HCT116 (cell line): Measurements from ENCODE around the gene PHF13. TPM values are rescaled to one million over a fixed set of nuclear protein-coding genes. Genes with fewer than 3 reads are reported as not detected.

Source experiments
- ATAC-seq: fragments of 200-7000 bp; cut with Tn5 transposase; 2 replicates; pipeline ENCODE4 v1.9.1; 2020; ENCODE audit warnings: mild to moderate bottlenecking, moderate library complexity
- BruUV-seq: library from RNA; stranded (reverse); fragments of 400-500 nt; replicated peaks from 2 replicates; lab custom pipeline; 2021; lab: Mats Ljungman, UMichigan
- CTCF ChIA-PET: fragments of 300-600 bp; sonication (Branson Sonifier 250); formaldehyde crosslinking; loops from one replicate; lab custom pipeline; 2021; ENCODE audit warnings: antibody characterized with exemption; lab: Charles Lee
- POLR2A ChIA-PET: fragments of 300-600, 350-600 bp; sonication (Branson Sonifier 250); formaldehyde crosslinking; loops from one replicate; lab custom pipeline; 2021; ENCODE audit warnings: antibody characterized with exemption; lab: Charles Lee
- RAD21 ChIA-PET, 2 experiments: fragments of 300-600 bp; sonication (Branson Sonifier 250); formaldehyde crosslinking; loops; one replicate each; lab custom pipeline; 2023; ENCODE audit warnings: low total read pairs in 2 of 2; ENCODE audit not compliant: uncharacterized antibody in 2 of 2, unreplicated experiment in 2 of 2, low non-redundant PET in 1 of 2; lab: Charles Lee
- DNase-seq: peaks from one replicate; pipeline ENCODE4 v3.0.0-alpha.2; 2010; ENCODE audit warnings: low read depth, low spot score
- H2AFZ ChIP-seq: fragments of 200-600 bp; shearing (Covaris generic), sonication (generic); 2 replicates; pipeline ENCODE4 v1.6.1; 2017; ENCODE audit warnings: low read depth, mixed run types, mixed read lengths, antibody characterized with exemption, low read length; ENCODE audit not compliant: poor library complexity, severe bottlenecking
- H3K27ac ChIP-seq: 2 replicates; pipeline ENCODE4 v1.5.1; 2012; ENCODE audit warnings: low read depth, low read length
- H3K27me3 ChIP-seq: fragments of 200-600 bp; sonication (generic); 2 replicates; pipeline ENCODE4 v1.6.1; 2016; ENCODE audit warnings: mixed run types, low read length, mixed read lengths; ENCODE audit not compliant: insufficient read depth
- H3K36me3 ChIP-seq, 2 experiments: fragments of 200-500 bp in 1 of 2; fragments of 200-600 bp in 1 of 2; sonication (Bioruptor generic) in 1 of 2; sonication (generic) in 1 of 2; 2 replicates each; pipeline versions ENCODE4 v1.5.1 to v1.6.1; 2014 to 2016; ENCODE audit warnings: low read length in 2 of 2, inconsistent platforms in 1 of 2, mixed read lengths in 1 of 2, mixed run types in 1 of 2; ENCODE audit not compliant: insufficient read depth in 2 of 2, control insufficient read depth in 1 of 2
- H3K4me1 ChIP-seq, 2 experiments: fragments of 200-600 bp in 1 of 2; sonication (generic) in 1 of 2; 2 replicates each; pipeline versions ENCODE4 v1.5.1 to v1.6.1; 2012 to 2017; ENCODE audit warnings: low read length in 2 of 2, inconsistent platforms in 1 of 2, mild to moderate bottlenecking in 1 of 2, mixed read lengths in 1 of 2, mixed run types in 1 of 2, moderate library complexity in 1 of 2; ENCODE audit not compliant: insufficient read depth in 2 of 2, control insufficient read depth in 1 of 2
- H3K4me2 ChIP-seq: fragments of 200-600 bp; sonication (generic); 2 replicates; pipeline ENCODE4 v1.6.1; 2017; ENCODE audit warnings: mixed run types, low read length, mixed read lengths
- H3K4me3 ChIP-seq, 2 experiments: fragments of 200-600 bp in 1 of 2; sonication (generic) in 1 of 2; replicated peaks in 1 of 2; 2 replicates each; pipeline ENCODE4 v1.5.1; 2011 to 2016; ENCODE audit warnings: low read length in 2 of 2, control low read depth in 1 of 2, low read depth in 1 of 2, mild to moderate bottlenecking in 1 of 2, mixed read lengths in 1 of 2, mixed run types in 1 of 2
- H3K79me2 ChIP-seq: fragments of 200-600 bp; sonication (generic); 2 replicates; pipeline ENCODE4 v1.6.1; 2017; ENCODE audit warnings: mild to moderate bottlenecking, mixed run types, low read length, moderate library complexity, mixed read lengths; ENCODE audit not compliant: insufficient read depth
- H3K9ac ChIP-seq: fragments of 200-600 bp; sonication (generic); 2 replicates; pipeline ENCODE4 v1.6.1; 2016; ENCODE audit warnings: low read length, mixed read lengths
- H3K9me2 ChIP-seq: fragments of 200-600 bp; sonication (generic), shearing (Covaris generic); 2 replicates; pipeline ENCODE4 v1.6.1; 2017; ENCODE audit warnings: mixed run types, mild to moderate bottlenecking, moderate library complexity; ENCODE audit not compliant: insufficient read depth
- H3K9me3 ChIP-seq, 2 experiments: fragments of 200-500 bp in 1 of 2; fragments of 200-600 bp in 1 of 2; sonication (Bioruptor generic) in 1 of 2; sonication (generic) in 1 of 2; 2 replicates each; pipeline ENCODE4 v1.6.1; 2014 to 2017; ENCODE audit warnings: low read length in 2 of 2, mixed read lengths in 2 of 2, inconsistent platforms in 1 of 2, low read depth in 1 of 2, mild to moderate bottlenecking in 1 of 2, mixed run types in 1 of 2, moderate library complexity in 1 of 2; ENCODE audit not compliant: control insufficient read depth in 1 of 2, insufficient read depth in 1 of 2
- H4K20me1 ChIP-seq: fragments of 200-600 bp; sonication (generic), shearing (Covaris generic); 2 replicates; pipeline ENCODE4 v1.6.1; 2017; ENCODE audit warnings: mixed run types, mild to moderate bottlenecking, moderate library complexity; ENCODE audit not compliant: insufficient read depth
- ATF3 ChIP-seq: IDR thresholded peaks from 2 replicates; pipeline ENCODE4 v1.6.1; 2012
- CBX3 ChIP-seq: IDR thresholded peaks from 2 replicates; pipeline ENCODE4 v1.6.1; 2012; ENCODE audit warnings: low read depth
- ELF1 ChIP-seq: IDR thresholded peaks from 2 replicates; pipeline ENCODE4 v1.6.1; 2012; ENCODE audit warnings: low read depth, borderline replicate concordance
- EZH2phosphoT487 ChIP-seq: fragments of 200-600 bp; IDR thresholded peaks from 2 replicates; pipeline ENCODE4 v1.6.1; 2018; ENCODE audit warnings: antibody characterized with exemption, borderline replicate concordance
- FOSL1 ChIP-seq: IDR thresholded peaks from 2 replicates; pipeline ENCODE4 v1.6.1; 2012; ENCODE audit warnings: low read depth
- POLR2A ChIP-seq: IDR thresholded peaks from 2 replicates; pipeline ENCODE4 v1.7.0; 2011; ENCODE audit warnings: borderline replicate concordance; ENCODE audit not compliant: insufficient read depth, insufficient read length; ENCODE audit errors: extremely low read depth
- RAD21 ChIP-seq: IDR thresholded peaks from 2 replicates; pipeline ENCODE4 v1.6.1; 2012; ENCODE audit warnings: low read depth, mild to moderate bottlenecking
- REST ChIP-seq: IDR thresholded peaks from 2 replicates; pipeline ENCODE4 v1.6.1; 2012; ENCODE audit warnings: low read depth
- ZFX ChIP-seq: fragments of 450-650 bp; IDR thresholded peaks from 2 replicates; pipeline ENCODE4 v1.6.1; 2017
- intact Hi-C: fragments of 100-400 bp; cut with micrococcal nuclease; formaldehyde crosslinking; loops from 2 replicates; pipeline ENCODE4 v1.10.0; 2022
- total RNA-seq: library from RNA; stranded (reverse); gene quantifications from one replicate; pipeline ENCODE4 v1.2.1, GENCODE V29; 2021; ENCODE audit not compliant: unreplicated experiment
- TF ChIP-seq, protein P1 (sequence below): IDR thresholded peaks from 2 replicates; pipeline ENCODE4 v1.6.1; 2011; ENCODE audit warnings: mild to moderate bottlenecking, low read length, moderate library complexity; ENCODE audit not compliant: insufficient replicate concordance; ENCODE audit errors: extremely low read depth

Gene PHF13
- total RNA-seq, 1 experiment from 2014 or later, result 25.8 TPM

GRCh38 chr1:6619045-6619444 is 5.5 kb downstream of the PHF13 start:
- POLR2A ChIA-PET, result no interaction called here
- Histone ChIP-seq H2AFZ (no peak overlapping the region), H4K20me1 (no peaks in the 10 kb centered on the region; the same call in 1 of the 2 replicates), H3K9me2 (no peaks in the 10 kb centered on the region), H3K4me1 (peaks cover 6 to 22% of the 10 kb centered on the region in 2 experiments), H3K9me3 (no peaks in the 10 kb centered on the region), H3K4me2 (no peak overlapping the region), H3K9ac (no peak overlapping the region), H3K27ac (no peak overlapping the region), H3K79me2 (peaks cover 88% of the 10 kb centered on the region), H3K27me3 (no peaks in the 10 kb centered on the region), H3K4me3 (no peak overlapping the region), H3K36me3 (peaks cover 27 to 42% of the 10 kb centered on the region in 2 experiments)
- TF ChIP-seq, protein P1, sequence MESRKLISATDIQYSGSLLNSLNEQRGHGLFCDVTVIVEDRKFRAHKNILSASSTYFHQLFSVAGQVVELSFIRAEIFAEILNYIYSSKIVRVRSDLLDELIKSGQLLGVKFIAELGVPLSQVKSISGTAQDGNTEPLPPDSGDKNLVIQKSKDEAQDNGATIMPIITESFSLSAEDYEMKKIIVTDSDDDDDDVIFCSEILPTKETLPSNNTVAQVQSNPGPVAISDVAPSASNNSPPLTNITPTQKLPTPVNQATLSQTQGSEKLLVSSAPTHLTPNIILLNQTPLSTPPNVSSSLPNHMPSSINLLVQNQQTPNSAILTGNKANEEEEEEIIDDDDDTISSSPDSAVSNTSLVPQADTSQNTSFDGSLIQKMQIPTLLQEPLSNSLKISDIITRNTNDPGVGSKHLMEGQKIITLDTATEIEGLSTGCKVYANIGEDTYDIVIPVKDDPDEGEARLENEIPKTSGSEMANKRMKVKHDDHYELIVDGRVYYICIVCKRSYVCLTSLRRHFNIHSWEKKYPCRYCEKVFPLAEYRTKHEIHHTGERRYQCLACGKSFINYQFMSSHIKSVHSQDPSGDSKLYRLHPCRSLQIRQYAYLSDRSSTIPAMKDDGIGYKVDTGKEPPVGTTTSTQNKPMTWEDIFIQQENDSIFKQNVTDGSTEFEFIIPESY, result no peak
- TF ChIP-seq REST (no peak), ATF3 (no peak), CBX3 (no peak), ELF1 (no peak), POLR2A (no peak), EZH2phosphoT487 (no peak), FOSL1 (no peak), ZFX (no peak), RAD21 (no peak)
- RAD21 ChIA-PET, result no interaction called here
- DNase-seq, result no peak
- intact Hi-C loops, result no loop called here
- no TSS peak for BruUV-seq
- no peak for ATAC-seq
- CTCF ChIA-PET, result no interaction called here
